ENCODE measurements around the gene APBA3. TPM values are rescaled to one million over a fixed set of nuclear protein-coding genes. Genes with fewer than 3 reads are reported as not detected.

APBA3 gene
- total and polyA plus RNA-seq, 8 donors = 15.5 to 24.7 (median 19.8) TPM

GRCh38 chr19:3780786-3781304 lies 19.4 kb upstream of the APBA3 start:
- Histone ChIP-seq H3K4me1 (peaks cover 0 to 12% of the 10 kb centered on the region in 2 donors), H3K36me3 (no peaks in the 10 kb centered on the region), H3K27me3 (peaks cover 10 to 33% of the 10 kb centered on the region in 2 donors), H3K27ac (no peak overlapping the region), H3K9me3 (peaks cover 0 to 22% of the 10 kb centered on the region in 2 donors), H3K4me3 (no peak overlapping the region)
- TF ChIP-seq, protein P1, sequence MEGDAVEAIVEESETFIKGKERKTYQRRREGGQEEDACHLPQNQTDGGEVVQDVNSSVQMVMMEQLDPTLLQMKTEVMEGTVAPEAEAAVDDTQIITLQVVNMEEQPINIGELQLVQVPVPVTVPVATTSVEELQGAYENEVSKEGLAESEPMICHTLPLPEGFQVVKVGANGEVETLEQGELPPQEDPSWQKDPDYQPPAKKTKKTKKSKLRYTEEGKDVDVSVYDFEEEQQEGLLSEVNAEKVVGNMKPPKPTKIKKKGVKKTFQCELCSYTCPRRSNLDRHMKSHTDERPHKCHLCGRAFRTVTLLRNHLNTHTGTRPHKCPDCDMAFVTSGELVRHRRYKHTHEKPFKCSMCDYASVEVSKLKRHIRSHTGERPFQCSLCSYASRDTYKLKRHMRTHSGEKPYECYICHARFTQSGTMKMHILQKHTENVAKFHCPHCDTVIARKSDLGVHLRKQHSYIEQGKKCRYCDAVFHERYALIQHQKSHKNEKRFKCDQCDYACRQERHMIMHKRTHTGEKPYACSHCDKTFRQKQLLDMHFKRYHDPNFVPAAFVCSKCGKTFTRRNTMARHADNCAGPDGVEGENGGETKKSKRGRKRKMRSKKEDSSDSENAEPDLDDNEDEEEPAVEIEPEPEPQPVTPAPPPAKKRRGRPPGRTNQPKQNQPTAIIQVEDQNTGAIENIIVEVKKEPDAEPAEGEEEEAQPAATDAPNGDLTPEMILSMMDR (IDR thresholded peaks at IDR 0.05) = no peak
- ATAC-seq (no peak), DNase-seq (no peak)
- intact Hi-C loops (cut with DNase I) = no loop called here

DNA sequence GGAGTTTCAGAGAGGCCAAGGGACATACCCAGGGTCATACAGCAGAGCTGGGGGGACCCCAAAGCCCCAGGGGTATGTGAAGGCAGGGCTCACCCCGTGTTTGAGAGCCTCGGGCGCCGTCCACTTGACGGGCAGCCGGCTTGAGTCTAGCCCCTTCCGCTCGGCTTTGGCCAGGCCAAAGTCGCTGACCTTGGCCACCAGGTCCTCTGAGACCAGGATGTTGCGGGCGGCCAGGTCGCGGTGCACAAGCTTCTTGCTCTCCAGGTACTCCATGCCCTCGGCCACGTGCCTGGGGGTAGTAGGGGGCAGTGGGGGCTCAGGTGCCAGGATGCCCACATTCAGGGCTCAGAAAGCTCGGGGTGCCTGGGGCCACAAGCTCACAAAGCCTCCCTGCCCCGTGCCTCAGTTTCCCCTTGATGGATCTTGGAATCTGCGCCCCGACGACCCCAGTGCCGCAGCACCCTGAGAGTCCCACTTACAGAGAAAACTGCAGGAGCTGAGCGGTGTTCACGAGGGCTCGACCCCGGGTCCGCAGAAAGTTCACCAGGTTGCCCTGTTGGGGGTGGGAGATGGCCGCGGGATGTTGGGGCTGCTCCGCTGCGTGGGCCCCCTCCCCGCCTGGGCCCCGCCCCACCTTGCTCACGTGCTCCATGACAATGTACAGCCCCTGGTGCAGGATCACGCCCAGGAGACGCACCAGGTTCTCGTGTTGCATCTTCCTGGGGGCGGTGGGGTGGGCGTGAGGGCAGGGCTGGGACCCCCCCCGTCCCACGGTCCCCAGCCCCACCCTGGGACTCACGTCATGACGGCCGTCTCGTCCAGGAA lies 17.6 kb upstream of the APBA3 start:
- intact Hi-C loops (cut with DNase I) = no loop called here
- DNase-seq = peak in 1 of 4 donors; percentile 78
- peaks cover 0 to 16% of the 10 kb centered on the region in 2 donors for H3K27me3 ChIP-seq
- H3K36me3 ChIP-seq = no peaks in the 10 kb centered on the region
- no peak overlapping the region for H3K27ac ChIP-seq
- H3K4me3 ChIP-seq = no peak overlapping the region
- peaks cover 0 to 22% of the 10 kb centered on the region in 2 donors for H3K9me3 ChIP-seq
- no peaks in the 10 kb centered on the region for H3K4me1 ChIP-seq
- TF ChIP-seq, protein P1 (IDR thresholded peaks at IDR 0.05) = no peak
- no peak for ATAC-seq

- Histone ChIP-seq H3K27ac (no peak overlapping the region), H3K4me3 (no peak overlapping the region), H3K36me3 (no peaks in the 10 kb centered on the region), H3K9me3 (peaks cover 0 to 22% of the 10 kb centered on the region in 2 donors), H3K4me1 (no peaks in the 10 kb centered on the region), H3K27me3 (peaks cover 0 to 8% of the 10 kb centered on the region in 2 donors)
- intact Hi-C loops (cut with DNase I) = no loop called here
- ATAC-seq = no peak
- TF ChIP-seq, protein P1 (IDR thresholded peaks at IDR 0.05) = no peak
- no peak for DNase-seq
Measured at GRCh38 chr19:3778104-3778867, 16.8 kb upstream of the APBA3 start.

DNA sequence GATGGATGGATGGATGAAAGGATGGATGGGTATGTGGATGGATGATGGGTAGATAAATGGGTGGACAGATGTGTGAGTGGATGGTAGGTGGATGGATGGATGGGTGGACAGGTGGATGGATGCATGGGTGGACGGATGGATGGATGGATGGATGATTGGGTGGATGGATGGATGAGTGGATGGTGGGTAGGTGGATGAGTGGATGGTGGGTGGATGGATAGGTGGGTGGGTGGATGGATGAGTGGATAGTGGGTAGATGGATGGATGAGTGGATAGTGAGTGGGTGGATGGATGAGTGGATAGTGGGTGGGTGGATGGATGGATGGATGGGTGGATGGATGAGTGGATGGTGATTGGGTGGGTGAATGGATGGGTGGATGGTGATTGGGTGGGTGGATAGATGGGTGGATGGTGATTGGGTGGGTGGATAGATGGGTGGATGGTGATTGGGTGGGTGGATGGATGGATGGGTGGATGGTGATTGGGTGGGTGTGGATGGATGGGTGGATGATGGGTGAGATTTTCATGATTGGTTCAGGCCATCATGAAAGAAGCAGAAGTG lies 15.1 kb upstream of the APBA3 start:
- TF ChIP-seq, protein P1 (IDR thresholded peaks at IDR 0.05) = no peak
- Histone ChIP-seq H3K4me3 (no peak overlapping the region), H3K27ac (no peak overlapping the region), H3K27me3 (no peaks in the 10 kb centered on the region), H3K36me3 (no peaks in the 10 kb centered on the region), H3K9me3 (peaks cover 0 to 10% of the 10 kb centered on the region in 2 donors), H3K4me1 (no peaks in the 10 kb centered on the region)
- DNase-seq (no peak), ATAC-seq (no peak)
- intact Hi-C loops (cut with DNase I) = no loop called here
